ENCODE results near the gene KAT2A.

GRCh38 chr17:42167807-42168206 lies 46.6 kb upstream of the KAT2A start:
- TF ChIP-seq, protein P1, sequence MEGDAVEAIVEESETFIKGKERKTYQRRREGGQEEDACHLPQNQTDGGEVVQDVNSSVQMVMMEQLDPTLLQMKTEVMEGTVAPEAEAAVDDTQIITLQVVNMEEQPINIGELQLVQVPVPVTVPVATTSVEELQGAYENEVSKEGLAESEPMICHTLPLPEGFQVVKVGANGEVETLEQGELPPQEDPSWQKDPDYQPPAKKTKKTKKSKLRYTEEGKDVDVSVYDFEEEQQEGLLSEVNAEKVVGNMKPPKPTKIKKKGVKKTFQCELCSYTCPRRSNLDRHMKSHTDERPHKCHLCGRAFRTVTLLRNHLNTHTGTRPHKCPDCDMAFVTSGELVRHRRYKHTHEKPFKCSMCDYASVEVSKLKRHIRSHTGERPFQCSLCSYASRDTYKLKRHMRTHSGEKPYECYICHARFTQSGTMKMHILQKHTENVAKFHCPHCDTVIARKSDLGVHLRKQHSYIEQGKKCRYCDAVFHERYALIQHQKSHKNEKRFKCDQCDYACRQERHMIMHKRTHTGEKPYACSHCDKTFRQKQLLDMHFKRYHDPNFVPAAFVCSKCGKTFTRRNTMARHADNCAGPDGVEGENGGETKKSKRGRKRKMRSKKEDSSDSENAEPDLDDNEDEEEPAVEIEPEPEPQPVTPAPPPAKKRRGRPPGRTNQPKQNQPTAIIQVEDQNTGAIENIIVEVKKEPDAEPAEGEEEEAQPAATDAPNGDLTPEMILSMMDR (IDR thresholded peaks at IDR 0.05): no peak
- TF ChIP-seq POLR2A (IDR thresholded peaks at IDR 0.05): no peak
